Measurements from ENCODE around the gene TMPRSS12. TPM values are rescaled to one million over a fixed set of nuclear protein-coding genes. Genes with fewer than 3 reads are reported as not detected.

Gene TMPRSS12
- total RNA-seq, 1 experiment from 2014 or later: not detected

DNA sequence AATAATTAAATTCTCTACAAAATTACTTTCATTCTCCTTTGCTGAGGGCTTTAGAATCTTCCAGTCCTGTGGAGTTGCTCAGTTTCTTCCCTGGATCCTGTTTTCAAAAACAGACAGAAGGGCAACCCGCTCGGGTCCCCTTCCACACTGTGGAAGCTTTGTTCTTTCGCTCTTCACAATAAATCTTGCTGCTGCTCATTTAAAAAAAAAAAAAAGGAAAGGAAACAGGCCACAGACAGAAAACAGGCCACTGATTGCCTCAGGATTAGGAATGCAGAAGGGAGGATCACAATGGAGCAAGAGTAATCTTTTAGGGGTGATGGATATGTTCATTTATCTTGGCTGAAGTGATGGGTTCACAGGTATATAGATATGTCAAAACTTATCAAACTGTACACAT is 80.1 kb downstream of the TMPRSS12 start:
- no TSS peak for BruUV-seq (replicated peaks)
- Histone ChIP-seq H3K27ac (ENCODE audit: low read length) (no peak overlapping the region), H3K4me3 (ENCODE audit: low read depth in 2 of 2, low read length in 2 of 2) (no peak overlapping the region), H3K36me3 (ENCODE audit: control insufficient read depth, insufficient read depth, low read length) (no peaks in the 10 kb centered on the region), H3K9me3 (ENCODE audit: control insufficient read depth, insufficient read depth, low read depth, low read length) (no peaks in the 10 kb centered on the region), H3K4me1 (ENCODE audit: control insufficient read depth, insufficient read depth, low read length) (no peaks in the 10 kb centered on the region), H3K27me3 (ENCODE audit: control insufficient read depth, insufficient read depth, low read length) (no peaks in the 10 kb centered on the region)
- ChIA-PET CTCF (no interaction called here), POLR2A (no interaction called here)
- no peak for DNase-seq (ENCODE audit: low read depth, low spot score)
- no peak for TF ChIP-seq TCF7L2 (IDR thresholded peaks at IDR 0.05; ENCODE audit: low read depth, low read length)
- TF ChIP-seq SIN3A (IDR thresholded peaks at IDR 0.05; ENCODE audit: borderline replicate concordance, insufficient read depth, low read depth, low read length): no peak
- TF ChIP-seq, protein P1, sequence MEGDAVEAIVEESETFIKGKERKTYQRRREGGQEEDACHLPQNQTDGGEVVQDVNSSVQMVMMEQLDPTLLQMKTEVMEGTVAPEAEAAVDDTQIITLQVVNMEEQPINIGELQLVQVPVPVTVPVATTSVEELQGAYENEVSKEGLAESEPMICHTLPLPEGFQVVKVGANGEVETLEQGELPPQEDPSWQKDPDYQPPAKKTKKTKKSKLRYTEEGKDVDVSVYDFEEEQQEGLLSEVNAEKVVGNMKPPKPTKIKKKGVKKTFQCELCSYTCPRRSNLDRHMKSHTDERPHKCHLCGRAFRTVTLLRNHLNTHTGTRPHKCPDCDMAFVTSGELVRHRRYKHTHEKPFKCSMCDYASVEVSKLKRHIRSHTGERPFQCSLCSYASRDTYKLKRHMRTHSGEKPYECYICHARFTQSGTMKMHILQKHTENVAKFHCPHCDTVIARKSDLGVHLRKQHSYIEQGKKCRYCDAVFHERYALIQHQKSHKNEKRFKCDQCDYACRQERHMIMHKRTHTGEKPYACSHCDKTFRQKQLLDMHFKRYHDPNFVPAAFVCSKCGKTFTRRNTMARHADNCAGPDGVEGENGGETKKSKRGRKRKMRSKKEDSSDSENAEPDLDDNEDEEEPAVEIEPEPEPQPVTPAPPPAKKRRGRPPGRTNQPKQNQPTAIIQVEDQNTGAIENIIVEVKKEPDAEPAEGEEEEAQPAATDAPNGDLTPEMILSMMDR (IDR thresholded peaks at IDR 0.05): no peak
- no peak for TF ChIP-seq POLR2AphosphoS5 (IDR thresholded peaks at IDR 0.05; ENCODE audit: low read depth, low read length)
- TF ChIP-seq, protein P2, sequence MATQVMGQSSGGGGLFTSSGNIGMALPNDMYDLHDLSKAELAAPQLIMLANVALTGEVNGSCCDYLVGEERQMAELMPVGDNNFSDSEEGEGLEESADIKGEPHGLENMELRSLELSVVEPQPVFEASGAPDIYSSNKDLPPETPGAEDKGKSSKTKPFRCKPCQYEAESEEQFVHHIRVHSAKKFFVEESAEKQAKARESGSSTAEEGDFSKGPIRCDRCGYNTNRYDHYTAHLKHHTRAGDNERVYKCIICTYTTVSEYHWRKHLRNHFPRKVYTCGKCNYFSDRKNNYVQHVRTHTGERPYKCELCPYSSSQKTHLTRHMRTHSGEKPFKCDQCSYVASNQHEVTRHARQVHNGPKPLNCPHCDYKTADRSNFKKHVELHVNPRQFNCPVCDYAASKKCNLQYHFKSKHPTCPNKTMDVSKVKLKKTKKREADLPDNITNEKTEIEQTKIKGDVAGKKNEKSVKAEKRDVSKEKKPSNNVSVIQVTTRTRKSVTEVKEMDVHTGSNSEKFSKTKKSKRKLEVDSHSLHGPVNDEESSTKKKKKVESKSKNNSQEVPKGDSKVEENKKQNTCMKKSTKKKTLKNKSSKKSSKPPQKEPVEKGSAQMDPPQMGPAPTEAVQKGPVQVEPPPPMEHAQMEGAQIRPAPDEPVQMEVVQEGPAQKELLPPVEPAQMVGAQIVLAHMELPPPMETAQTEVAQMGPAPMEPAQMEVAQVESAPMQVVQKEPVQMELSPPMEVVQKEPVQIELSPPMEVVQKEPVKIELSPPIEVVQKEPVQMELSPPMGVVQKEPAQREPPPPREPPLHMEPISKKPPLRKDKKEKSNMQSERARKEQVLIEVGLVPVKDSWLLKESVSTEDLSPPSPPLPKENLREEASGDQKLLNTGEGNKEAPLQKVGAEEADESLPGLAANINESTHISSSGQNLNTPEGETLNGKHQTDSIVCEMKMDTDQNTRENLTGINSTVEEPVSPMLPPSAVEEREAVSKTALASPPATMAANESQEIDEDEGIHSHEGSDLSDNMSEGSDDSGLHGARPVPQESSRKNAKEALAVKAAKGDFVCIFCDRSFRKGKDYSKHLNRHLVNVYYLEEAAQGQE (IDR thresholded peaks at IDR 0.05; ENCODE audit: insufficient read depth in 1 of 2, low read depth in 2 of 2, low read length in 1 of 2): no peak
- in situ Hi-C loops (cut with HindIII; ENCODE audit: low pct_unique_long_range_greater_than_20kb, low sequenced_read_pairs): no loop called here
- ATAC-seq: no peak
- intact Hi-C loops (cut with micrococcal nuclease; ENCODE audit: unreplicated experiment): no loop called here

DNA sequence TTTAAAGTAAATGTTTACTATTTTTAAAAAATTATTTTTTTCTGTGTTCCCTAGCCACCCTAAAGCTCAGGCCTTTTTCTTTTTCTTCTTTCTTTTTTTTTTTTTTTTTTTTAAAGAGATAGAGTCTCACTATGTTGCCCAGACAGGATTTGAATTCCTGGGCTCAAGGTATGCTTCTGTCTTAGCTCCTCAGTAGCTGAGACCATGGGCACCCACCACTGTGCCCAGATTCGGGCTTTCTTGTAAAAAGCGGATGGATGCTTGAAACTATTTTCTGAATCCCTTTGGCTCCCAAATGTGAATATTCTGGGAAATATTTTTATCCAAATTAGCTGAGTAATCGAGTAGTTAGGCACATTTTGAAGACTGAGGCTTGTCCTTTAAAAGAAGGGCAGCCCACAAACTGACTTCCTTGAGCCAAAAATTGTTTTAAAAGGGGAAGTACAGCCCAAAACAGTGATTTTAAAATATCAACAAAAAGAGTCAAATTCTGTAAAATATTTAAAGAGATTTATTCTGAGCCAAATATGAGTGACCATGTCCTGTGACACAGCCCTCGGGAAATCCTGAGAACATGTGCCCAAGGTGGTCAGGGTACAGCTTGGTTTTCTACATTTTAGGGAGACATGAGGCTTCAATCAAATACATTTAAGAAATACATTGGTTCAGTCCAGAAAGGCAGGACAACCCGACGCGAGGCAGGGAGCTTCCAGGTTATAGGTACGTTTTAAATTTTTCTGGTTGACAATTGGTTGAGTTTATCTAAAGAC is 80.8 kb downstream of the TMPRSS12 start:
- ChIA-PET CTCF (no interaction called here), POLR2A (no interaction called here)
- TF ChIP-seq, protein P1 (IDR thresholded peaks at IDR 0.05): no peak
- TF ChIP-seq TCF7L2 (IDR thresholded peaks at IDR 0.05; ENCODE audit: low read depth, low read length) (no peak), SIN3A (IDR thresholded peaks at IDR 0.05; ENCODE audit: borderline replicate concordance, insufficient read depth, low read depth, low read length) (no peak), POLR2AphosphoS5 (IDR thresholded peaks at IDR 0.05; ENCODE audit: low read depth, low read length) (no peak)
- TF ChIP-seq, protein P2 (IDR thresholded peaks at IDR 0.05; ENCODE audit: insufficient read depth in 1 of 2, low read depth in 2 of 2, low read length in 1 of 2): no peak
- intact Hi-C loops (cut with micrococcal nuclease; ENCODE audit: unreplicated experiment): no loop called here
- no peak for DNase-seq (ENCODE audit: low read depth, low spot score)
- H3K27me3 ChIP-seq (ENCODE audit: control insufficient read depth, insufficient read depth, low read length): no peaks in the 10 kb centered on the region
- H3K9me3 ChIP-seq (ENCODE audit: control insufficient read depth, insufficient read depth, low read depth, low read length): no peaks in the 10 kb centered on the region
- BruUV-seq (replicated peaks): no TSS peak
- H3K27ac ChIP-seq (ENCODE audit: low read length): no peak overlapping the region
- ATAC-seq: no peak
- H3K36me3 ChIP-seq (ENCODE audit: control insufficient read depth, insufficient read depth, low read length): no peaks in the 10 kb centered on the region
- no peaks in the 10 kb centered on the region for H3K4me1 ChIP-seq (ENCODE audit: control insufficient read depth, insufficient read depth, low read length)
- no peak overlapping the region for H3K4me3 ChIP-seq (ENCODE audit: low read depth in 2 of 2, low read length in 2 of 2)
- in situ Hi-C loops (cut with HindIII; ENCODE audit: low pct_unique_long_range_greater_than_20kb, low sequenced_read_pairs): no loop called here
